Anterior cingulate cortex (tissue), 58 donors: ENCODE measurements around the gene USP47.

Experiments
- DNase-seq, 58 donors: peaks; one replicate each; lab custom pipeline; 2025; lab: John Stamatoyannopoulos, UW

USP47 gene, protein sequence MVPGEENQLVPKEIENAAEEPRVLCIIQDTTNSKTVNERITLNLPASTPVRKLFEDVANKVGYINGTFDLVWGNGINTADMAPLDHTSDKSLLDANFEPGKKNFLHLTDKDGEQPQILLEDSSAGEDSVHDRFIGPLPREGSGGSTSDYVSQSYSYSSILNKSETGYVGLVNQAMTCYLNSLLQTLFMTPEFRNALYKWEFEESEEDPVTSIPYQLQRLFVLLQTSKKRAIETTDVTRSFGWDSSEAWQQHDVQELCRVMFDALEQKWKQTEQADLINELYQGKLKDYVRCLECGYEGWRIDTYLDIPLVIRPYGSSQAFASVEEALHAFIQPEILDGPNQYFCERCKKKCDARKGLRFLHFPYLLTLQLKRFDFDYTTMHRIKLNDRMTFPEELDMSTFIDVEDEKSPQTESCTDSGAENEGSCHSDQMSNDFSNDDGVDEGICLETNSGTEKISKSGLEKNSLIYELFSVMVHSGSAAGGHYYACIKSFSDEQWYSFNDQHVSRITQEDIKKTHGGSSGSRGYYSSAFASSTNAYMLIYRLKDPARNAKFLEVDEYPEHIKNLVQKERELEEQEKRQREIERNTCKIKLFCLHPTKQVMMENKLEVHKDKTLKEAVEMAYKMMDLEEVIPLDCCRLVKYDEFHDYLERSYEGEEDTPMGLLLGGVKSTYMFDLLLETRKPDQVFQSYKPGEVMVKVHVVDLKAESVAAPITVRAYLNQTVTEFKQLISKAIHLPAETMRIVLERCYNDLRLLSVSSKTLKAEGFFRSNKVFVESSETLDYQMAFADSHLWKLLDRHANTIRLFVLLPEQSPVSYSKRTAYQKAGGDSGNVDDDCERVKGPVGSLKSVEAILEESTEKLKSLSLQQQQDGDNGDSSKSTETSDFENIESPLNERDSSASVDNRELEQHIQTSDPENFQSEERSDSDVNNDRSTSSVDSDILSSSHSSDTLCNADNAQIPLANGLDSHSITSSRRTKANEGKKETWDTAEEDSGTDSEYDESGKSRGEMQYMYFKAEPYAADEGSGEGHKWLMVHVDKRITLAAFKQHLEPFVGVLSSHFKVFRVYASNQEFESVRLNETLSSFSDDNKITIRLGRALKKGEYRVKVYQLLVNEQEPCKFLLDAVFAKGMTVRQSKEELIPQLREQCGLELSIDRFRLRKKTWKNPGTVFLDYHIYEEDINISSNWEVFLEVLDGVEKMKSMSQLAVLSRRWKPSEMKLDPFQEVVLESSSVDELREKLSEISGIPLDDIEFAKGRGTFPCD (N-terminal part only)

DNA sequence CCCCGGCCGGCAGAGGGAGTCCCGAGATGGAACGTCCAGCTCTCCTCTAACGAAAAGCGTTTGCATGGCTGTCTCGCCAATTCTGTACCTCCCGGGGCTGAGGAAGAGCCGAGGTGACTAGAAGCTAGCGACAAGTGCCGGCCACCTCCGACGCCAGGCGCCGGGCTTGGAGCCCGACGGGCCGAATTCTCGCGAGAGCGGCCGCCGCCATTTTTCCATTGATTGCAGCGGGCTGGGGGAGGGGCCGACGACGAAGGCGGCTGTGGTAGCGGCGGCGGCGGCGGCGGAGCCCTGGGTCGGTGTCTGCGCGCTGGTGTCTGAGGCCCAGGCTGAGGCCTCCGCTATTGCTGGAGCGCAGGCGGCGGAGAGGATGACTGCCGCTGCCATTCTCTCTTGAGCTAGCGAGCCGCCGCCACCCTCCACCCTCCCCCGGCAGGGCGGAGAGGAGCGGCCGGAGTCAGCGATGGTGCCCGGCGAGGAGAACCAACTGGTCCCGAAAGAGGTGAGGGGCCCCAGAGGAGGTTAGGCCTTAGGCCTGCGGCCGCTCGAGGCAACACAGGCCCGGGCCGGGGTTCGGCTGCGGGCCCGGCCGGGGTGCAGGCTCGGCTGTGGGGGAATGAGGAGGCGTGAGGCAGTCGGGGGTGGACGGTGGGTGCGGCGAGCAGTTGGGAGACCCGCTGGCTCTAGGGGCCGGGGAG, at the start of gene USP47:
TSS of gene USP47 (plus strand) at position 250 of the 698 bp plus-strand sequence. CDS start at position 464, 214 bp downstream.
- DNase-seq = peak; percentile 49 to 97 (median 81)

DNA sequence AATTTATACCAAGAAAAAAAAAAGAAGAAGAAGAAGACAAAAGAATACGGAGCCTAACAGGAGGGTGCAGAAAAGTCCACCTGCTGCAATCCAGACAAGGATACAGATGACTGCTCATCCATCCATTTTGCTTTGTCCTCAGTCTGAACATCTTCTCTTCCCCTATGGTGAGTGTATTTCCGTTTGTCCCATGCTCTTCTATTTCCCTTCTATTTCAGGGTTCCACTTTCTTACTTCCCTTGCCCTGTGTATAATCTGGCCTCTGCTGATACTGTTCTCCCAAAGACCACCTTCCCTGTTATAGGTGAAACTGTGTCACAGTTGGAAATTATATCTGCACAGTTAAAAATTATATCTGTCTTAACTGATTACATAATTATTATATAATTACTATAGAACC, 48.7 kb upstream of the USP47 start:
- DNase-seq = no peak

DNA sequence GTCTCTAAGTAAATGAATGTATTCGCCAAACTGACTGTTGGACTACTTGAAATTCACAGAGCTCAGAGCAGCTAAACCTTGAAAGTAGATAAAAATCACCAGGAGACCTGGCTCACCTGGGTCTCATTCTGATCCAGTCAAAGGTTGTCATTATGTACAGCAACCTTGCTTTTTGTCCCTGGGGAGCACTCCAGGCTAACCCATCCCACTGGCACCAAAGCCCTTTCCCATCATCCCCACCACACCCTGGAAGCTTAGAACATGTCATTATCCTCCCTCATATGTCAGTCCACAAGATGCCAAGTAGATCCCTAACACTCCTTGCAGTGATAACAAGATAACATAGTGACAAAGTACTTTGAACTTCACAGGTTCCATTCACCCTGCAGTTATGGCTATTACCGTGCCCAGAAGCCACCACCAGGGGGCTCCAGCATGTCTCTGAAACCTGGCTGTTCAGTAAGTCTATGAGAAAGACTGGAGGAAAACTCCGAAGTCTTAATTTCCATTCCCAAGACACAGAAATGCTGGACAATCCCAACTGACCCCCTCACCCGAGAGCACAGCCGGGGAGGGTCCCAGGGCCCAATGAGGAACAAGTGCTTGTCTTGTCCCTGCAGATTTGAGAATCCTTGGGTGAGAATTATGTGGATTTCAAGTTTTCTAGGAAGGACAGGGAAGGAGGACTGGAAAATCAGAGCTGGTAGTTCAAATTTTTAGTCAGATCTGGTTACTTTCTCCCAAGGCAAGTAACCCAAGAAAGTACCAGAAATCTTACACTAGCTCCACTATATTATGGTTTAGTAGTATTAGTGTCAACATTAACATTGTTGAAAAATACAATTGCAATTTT, 43.0 kb upstream of the USP47 start:
- DNase-seq = peak in 51 of 58 donors; percentile 13 to 85 (median 58)

DNA sequence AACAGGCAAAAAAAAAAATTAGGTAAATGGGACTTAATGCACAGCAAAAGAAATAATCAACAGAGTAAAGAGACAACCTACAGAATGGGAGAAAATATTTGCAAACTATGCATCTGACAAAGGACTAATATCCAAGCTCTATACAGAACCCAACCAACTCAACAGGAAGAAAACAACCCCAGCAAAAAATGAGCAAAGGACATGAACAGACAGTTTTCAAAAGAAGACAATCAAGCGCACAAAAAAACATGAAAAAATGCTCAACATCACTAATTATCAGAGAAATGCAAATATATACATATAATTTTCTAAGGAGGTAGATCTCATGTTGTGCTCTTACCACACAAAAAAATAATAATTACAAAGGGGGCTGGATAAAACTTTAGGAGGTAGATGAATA, 36.5 kb upstream of the USP47 start:
- DNase-seq = no peak

DNA sequence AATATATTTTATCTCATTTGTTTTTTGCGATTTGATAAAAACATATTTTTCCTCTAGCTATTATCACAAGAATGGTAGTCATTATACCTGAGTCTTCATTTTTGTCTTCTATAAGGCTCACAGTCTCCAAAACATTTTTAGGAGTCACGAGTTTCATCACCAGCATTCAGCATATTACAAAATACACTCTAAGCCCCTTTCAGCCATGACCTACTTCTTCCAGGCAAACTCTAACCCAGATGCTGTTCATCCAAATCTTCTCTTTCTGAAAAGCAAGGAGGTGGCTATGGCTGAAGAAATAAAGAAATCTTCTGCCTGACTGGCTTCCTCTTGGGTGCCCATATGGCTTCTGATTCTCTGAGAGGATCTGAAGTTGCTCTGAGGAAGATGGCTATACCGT, 35.7 kb upstream of the USP47 start:
- DNase-seq = peak in 2 of 58 donors; percentile 12 to 48

DNA sequence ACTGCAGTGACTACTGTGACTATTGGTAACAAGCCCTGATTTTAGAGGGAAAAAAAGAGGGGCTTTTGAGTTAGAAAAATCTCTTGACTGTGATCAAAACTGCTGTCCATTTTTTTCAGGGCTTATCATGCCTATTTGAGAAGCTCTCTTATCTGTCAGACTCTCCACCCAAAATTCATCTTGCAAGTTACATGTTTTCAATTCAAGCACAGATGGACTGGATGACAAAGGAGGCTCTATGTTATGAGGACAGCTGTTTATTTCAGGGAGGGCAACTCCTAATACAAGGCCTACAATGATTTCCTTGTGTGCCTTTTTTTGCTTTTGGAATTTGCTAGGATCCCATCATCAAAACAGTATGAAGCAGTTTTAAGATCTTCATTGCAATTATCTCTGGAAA, 35.2 kb upstream of the USP47 start:
- peak in 5 of 58 donors; percentile 12 to 70 (median 33) for DNase-seq

DNA sequence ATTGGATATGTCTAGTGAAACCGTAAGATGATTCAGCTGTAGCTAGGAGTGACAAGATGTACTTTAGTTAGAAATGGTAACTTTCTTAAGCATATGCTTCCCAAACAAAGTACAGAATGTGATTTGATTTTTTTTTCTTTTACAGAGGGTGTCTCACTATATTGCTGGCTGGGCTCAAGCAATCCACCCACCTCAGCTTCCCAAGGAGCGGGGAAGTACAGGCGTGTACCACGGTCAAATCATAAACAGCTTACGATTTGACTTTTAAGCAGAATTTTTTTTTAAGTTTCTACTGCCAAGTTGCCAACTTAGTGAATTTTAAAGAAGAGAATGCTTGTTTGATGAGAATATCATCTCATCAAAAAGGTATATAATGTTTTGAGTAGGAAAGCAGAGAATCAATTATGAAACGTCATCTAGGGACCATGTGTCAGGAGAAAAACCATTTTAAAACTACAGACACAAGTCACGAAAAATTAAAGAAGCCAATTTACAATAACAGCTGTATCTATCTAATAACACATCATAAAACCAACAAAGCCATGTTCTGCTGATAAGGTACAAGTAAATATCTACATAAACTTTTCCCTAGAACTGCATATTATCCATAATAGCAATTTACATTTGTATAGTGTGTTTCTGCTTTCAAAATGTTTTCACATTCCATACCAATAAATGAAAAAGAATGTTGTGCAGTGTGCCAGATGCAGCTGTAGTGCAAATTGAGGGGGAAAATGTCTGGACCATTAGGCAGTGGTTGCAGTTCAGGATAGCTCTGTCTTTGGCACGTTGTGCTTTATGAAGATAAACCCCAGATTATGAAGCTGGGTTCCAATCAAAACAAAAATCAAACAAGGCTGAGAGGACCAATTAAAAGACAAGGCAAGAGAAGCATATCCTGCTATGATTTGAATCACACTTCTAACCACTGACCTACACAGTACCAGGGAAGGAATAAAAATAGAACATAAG, 33.7 kb upstream of the USP47 start:
- DNase-seq = peak in 10 of 58 donors; percentile 2 to 41 (median 20)

DNA sequence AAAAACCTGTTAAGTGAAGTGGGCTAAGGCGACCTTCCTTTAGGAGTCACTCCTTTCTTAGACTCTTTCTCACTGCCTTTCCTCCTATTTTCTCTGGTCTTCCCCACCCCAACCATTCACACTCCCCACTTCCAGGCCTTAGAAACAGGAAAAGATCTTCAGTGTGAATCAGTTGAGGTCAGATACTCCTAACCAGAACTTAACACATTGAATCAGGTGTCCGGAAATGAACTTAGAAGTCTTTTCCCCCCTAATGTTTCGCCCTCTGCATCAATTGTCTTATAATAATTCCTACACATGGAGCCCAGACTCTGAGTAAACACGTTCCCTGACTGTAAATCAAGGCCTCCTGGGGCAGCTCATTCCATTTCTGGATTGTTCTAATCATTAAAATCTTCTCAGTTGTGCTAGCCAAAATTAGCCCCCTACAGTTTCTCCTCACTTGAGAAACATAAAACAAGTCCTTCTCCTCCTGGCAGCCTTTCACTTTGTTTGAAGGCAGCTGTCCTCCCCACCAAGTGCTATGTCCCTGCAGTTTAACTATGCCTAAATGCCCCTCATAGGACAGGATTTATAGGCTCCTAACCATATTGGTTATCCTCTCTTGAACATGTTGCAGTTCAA, 32.7 kb upstream of the USP47 start:
- DNase-seq = no peak

DNA sequence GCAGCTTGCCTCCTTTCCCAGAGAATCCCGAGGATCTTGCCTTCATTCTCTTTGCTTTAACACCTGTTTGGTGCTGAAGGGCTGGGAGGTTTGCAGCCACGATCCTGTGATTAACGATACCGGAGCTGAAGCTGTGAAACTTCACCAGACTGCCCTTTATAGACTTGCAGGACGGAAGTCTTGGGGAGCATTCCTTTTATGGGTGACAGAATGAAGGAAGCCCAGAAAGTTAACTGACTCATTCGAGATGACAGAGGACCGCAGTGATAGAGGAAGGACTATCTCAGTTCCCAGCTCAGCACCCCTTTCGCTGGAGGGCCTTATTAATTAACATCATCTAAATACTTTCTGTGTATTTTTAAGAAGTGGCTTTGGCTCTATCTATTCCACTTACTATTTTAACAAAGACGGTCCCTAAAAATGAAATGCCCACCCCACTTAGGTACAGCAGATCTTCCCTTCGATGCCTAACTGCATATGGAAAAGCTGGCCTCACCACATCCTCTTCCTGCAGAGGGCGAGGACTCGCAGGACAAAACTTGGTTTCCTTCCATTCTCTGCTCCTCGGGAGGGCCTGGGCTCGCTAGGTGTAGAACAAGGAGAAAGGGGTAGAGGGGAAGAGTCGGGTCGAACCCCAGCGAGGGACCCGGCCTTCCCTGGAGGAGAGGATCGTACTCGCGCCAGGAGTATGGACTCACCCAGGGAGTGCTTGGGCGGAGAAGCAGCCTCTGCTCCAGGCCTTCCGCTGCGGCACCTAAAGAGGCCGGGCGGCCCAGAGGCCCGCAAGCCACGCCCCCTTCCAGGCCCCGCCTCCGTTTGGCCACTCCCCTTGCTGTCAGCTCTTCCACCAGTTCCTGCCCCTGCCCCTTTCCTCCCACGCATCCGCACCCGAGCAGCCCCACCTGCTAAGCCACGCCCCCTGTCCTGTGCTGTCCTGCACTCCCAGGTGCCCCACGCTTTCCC, 30.7 kb upstream of the USP47 start:
- no peak for DNase-seq

DNA sequence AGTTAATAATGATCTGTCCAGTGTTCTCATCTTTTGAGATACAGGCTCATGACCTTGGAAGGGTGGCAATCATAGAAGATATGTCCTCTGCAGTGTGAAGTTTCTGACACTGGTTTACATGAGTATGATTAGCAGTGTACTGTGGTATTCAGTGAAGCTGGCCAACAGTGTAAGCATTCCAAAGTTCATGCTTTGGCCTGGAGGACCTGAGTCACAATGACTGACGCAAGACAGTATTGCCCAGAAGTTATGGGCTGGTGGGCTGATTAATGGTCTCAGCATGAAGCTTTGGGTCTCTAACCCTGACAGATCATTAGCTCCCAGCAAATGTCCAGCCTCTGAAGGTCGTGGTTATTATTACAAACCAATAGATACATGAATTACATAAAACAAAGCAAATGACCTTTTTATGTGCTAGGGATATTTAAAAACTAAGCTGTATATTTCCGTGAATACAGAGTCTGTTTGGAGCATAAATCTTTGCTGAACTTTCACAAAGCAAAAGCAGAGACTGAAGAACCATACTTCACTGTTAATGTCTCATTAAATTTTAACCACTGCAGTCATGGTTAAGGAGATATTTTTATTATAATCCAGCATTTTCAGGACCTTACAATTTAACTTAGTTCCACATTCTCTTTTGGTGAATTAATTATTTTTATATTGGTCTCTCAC, 28.3 kb upstream of the USP47 start:
- DNase-seq = no peak

DNA sequence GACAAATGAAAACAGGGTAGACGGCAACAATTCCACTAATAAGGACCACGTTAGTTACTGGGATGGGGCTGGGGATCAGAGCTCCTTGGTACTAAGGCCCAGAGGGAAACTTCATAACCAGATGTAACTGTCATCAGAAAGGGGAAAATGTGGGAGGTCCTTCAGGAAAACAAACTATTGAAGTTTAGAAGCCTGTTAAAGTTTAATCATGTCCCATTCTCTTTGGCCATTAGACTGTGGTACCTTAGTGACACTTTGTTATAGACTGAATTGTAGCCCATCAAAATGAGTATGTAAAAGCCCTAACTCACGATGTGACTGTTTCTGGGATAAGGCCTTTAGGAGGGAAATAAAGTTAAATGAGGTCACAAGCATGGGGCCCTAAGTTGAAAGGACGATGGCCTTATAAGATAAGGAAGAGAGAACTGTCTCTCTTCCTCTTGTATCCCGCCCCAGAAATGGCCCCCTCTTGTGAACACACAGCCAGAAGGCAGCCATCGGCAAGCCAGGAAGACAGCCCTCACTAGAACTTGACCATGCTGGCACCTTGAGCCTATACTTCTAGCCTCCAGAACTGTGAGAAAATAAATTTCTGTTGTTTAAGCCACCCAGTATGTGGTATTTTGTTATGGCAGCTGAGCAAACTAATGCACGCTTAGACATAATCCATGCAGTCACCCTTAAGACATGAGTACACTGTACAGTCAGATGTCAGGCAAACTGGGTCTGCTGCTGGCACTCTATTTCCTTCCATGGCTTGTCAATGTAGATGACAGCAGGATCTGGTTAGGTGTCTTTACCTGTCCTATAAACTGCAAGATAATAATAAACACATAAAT, 26.9 kb upstream of the USP47 start:
- no peak for DNase-seq

DNA sequence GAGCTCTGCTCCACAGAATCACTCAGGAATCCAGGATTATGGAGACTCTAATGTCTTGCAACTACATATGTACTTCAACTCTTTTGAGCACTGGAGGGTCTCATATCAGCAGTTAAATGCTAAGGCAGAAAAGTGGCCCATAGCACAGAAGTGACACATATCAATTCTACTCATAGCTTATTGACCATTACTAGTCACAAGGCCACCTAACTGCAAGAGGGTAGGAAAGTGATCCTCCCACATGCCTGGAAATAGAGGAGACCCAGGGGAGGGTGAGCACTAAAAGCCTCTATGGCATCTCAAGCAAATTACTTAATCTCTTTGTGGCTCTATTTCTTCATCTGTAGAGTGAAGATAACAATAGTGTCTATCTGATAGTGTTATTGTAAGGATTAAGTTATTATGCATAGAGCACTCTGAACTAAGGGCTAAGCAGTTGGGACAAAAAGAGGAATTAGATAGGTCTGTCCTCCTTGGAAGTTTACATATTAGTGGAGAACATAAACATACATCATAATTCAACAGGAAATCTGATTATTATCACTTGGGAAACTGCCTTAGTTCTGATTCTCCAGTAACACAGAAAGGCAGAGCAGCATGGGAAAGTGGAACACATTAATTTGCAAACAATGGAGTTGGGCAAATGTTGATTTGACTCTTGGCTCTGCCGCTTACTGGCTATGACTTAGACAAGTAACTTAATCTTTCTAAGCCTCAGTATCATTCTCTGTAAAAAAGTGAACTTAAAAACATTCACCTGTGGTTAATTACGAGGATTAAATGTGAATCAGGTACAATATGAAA, 25.1 kb upstream of the USP47 start:
- no peak for DNase-seq

DNA sequence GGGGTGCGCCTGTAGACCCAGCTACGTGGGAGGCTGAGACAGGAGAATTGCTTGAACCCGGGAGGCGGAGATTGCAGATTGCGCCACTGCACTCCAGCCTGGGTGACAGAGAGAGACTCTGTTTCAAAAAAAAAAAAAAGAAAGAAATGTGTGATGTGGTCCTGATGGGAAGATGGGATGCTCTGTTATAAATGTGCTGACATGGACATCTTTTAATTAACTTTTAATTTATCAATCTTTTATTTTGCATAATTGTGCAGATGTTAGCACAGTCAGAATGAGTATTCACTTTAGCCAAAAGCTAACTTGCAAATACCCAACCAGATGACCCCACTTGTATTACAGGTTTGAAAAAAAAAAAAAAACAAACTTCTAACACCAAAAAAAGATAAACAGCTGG, 23.8 kb upstream of the USP47 start:
- DNase-seq = no peak
